B cell (primary cell): ENCODE measurements around the gene ERBIN. TPM values are rescaled to one million over a fixed set of nuclear protein-coding genes. Genes with fewer than 3 reads are reported as not detected.

Experiments used
- ATAC-seq: fragments of 200-7000 bp; cut with Tn5 transposase; one replicate; pipeline ENCODE4 v1.10.0; 2021; ENCODE audit warnings: low read depth, mild to moderate bottlenecking, moderate number of reproducible peaks, moderate library complexity
- CTCF ChIA-PET: fragments of 350-600 bp; sonication (Branson Sonifier 250); formaldehyde crosslinking; loops from one replicate; lab custom pipeline; 2021; ENCODE audit warnings: antibody characterized with exemption, inconsistent platforms; lab: Charles Lee
- POLR2A ChIA-PET: fragments of 350-600 bp; sonication (Branson Sonifier 250); formaldehyde crosslinking; loops from one replicate; lab custom pipeline; 2021; ENCODE audit warnings: antibody characterized with exemption; lab: Charles Lee
- DNase-seq: peaks from one replicate; pipeline ENCODE4 v3.0.0; 2013
- H2AFZ ChIP-seq: 2 replicates; pipeline ENCODE4 v1.6.1; 2012; ENCODE audit warnings: mild to moderate bottlenecking, low read depth, low read length; ENCODE audit not compliant: insufficient read depth, poor library complexity, severe bottlenecking
- H3K27ac ChIP-seq, 2 donors: 1 replicate in 1 of 2; 2 replicates in 1 of 2; pipeline ENCODE4 v1.5.1; 2012 to 2013; ENCODE audit warnings: low read length in 2 of 2, mild to moderate bottlenecking in 2 of 2, moderate library complexity in 1 of 2
- H3K27me3 ChIP-seq, 4 experiments: fragments of 200-600 bp in 1 of 4; sonication (generic) in 1 of 4; replicated peaks in 1 of 4; 1 replicate in 2 of 4; 2 replicates in 2 of 4; pipeline versions ENCODE4 v1.6.1 to v1.7.0; 2013 to 2016; ENCODE audit warnings: low read length in 3 of 4, mild to moderate bottlenecking in 2 of 4, mixed read lengths in 1 of 4, moderate library complexity in 1 of 4; ENCODE audit not compliant: insufficient read depth in 4 of 4, control insufficient read depth in 3 of 4; ENCODE audit errors: control extremely low read depth in 1 of 4
- H3K36me3 ChIP-seq, 2 experiments: replicated peaks in 1 of 2; 1 replicate in 1 of 2; 2 replicates in 1 of 2; pipeline versions ENCODE4 v1.6.1 to v1.7.1; 2013; ENCODE audit warnings: low read length in 1 of 2; ENCODE audit not compliant: insufficient read depth in 2 of 2, control insufficient read depth in 1 of 2; ENCODE audit errors: control extremely low read depth in 1 of 2, extremely low read depth in 1 of 2
- H3K4me1 ChIP-seq, 2 donors: fragments of 200-600 bp in 1 of 2; sonication (generic) in 1 of 2; 1 replicate in 1 of 2; 2 replicates in 1 of 2; pipeline versions ENCODE4 v1.5.1 to v1.6.1; 2013 to 2017; ENCODE audit warnings: low read length in 2 of 2; ENCODE audit not compliant: control insufficient read depth in 2 of 2, insufficient read depth in 2 of 2
- H3K4me2 ChIP-seq: replicated peaks from 2 replicates; pipeline ENCODE3; 2012; ENCODE audit warnings: mild to moderate bottlenecking, low read depth, low read length; ENCODE audit not compliant: poor library complexity, severe bottlenecking
- H3K4me3 ChIP-seq, 5 experiments: fragments of 200-600 bp in 1 of 5; sonication (generic) in 1 of 5; 1 replicate in 3 of 5; 2 replicates in 2 of 5; pipeline versions ENCODE4 v1.5.1 to v1.7.0; 2011 to 2016; ENCODE audit warnings: low read length in 4 of 5, mild to moderate bottlenecking in 4 of 5, low read depth in 2 of 5, control low read depth in 1 of 5, moderate library complexity in 1 of 5; ENCODE audit not compliant: insufficient read depth in 1 of 5; ENCODE audit errors: control extremely low read depth in 1 of 5, extremely low read depth in 1 of 5
- H3K79me2 ChIP-seq: fragments of 200-600 bp; sonication (generic); one replicate; pipeline ENCODE4 v1.6.0; 2016; ENCODE audit warnings: low read length; ENCODE audit not compliant: control insufficient read depth, insufficient read depth
- H3K9ac ChIP-seq: fragments of 200-600 bp; sonication (generic); 2 replicates; pipeline ENCODE4 v1.6.1; 2017; ENCODE audit warnings: mild to moderate bottlenecking, low read length, moderate library complexity
- H3K9me3 ChIP-seq, 3 donors: one replicate each; pipeline versions ENCODE4 v1.6.1 to v1.7.1; 2013; ENCODE audit warnings: low read length in 2 of 3; ENCODE audit not compliant: control insufficient read depth in 2 of 3, insufficient read depth in 1 of 3; ENCODE audit errors: control extremely low read depth in 1 of 3
- H4K20me1 ChIP-seq: 2 replicates; pipeline ENCODE4 v1.6.0; 2012; ENCODE audit warnings: mild to moderate bottlenecking, low read length; ENCODE audit not compliant: insufficient read depth, control insufficient read depth, poor library complexity, severe bottlenecking
- H3K27ac Mint-ChIP-seq: one replicate; pipeline ENCODE4 v1.8.0; 2021; ENCODE audit warnings: mixed read lengths
- H3K27me3 Mint-ChIP-seq: one replicate; pipeline ENCODE4 v1.8.0; 2021; ENCODE audit warnings: mixed read lengths
- H3K4me1 Mint-ChIP-seq: one replicate; pipeline ENCODE4 v1.8.0; 2021; ENCODE audit warnings: mixed read lengths
- H3K4me3 Mint-ChIP-seq: one replicate; pipeline ENCODE4 v1.8.0; 2021; ENCODE audit warnings: mixed read lengths
- H3K9me3 Mint-ChIP-seq: one replicate; pipeline ENCODE4 v1.8.0; 2022; ENCODE audit warnings: mixed read lengths; ENCODE audit not compliant: insufficient read depth
- CTCF ChIP-seq: fragments of 200-600 bp; IDR thresholded peaks from one replicate; pipeline ENCODE4 v1.8.0; 2022; ENCODE audit warnings: antibody characterized with exemption, mild to moderate bottlenecking
- EZH2 ChIP-seq: IDR thresholded peaks from 2 replicates; pipeline ENCODE4 v1.6.1; 2012; ENCODE audit warnings: borderline replicate concordance, low read depth, mild to moderate bottlenecking, moderate library complexity, low read length; ENCODE audit not compliant: insufficient read depth, poor library complexity, severe bottlenecking
- WGBS: methylation state at CpG from one replicate; pipeline ENCODE4 v1.1.5; 2013; ENCODE audit warnings: missing lambda C conversion rate; ENCODE audit not compliant: insufficient coverage; 5-methylcytosine and 5-hydroxymethylcytosine counted together
- intact Hi-C: fragments of 100-400 bp; cut with micrococcal nuclease; formaldehyde crosslinking; loops from one replicate; pipeline ENCODE4 v1.10.0; 2022
- polyA plus RNA-seq: library from polyadenylated mRNA; depleted of rRNA; stranded (reverse); fragments of >200 nt; gene quantifications from 2 replicates; pipeline ENCODE4 v1.2.3, GENCODE V29; 2012
- total RNA-seq, 2 donors: library from RNA; stranded (reverse); fragments of 120-200 nt in 1 of 2; gene quantifications; 1 replicate in 1 of 2; 2 replicates in 1 of 2; pipeline versions ENCODE4 v1.2.3 to v1.2.4, GENCODE V29; 2013 to 2022

ERBIN gene
- total and polyA plus RNA-seq, 2 donors (not counting 1 experiment from before 2014, with no cell fraction given), result 27.7 to 106 TPM

DNA sequence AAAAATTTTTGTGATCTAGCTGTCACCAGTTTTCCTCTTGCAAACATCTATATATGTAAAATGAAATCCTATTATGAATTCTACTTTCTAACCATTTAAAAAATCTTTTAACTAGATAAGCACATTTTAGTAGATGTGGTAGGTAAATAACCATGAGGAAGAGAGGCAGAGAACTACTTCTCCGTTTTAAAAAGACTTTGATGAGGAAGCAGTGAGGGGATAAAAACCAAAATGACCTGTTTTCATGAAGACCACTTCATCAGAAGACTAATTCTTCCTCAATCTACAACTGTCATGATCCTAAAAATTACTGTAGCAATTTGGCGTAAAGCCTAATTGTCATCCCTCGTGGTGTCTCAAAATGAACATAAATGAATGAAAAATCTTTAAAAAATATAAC is 15.7 kb upstream of the ERBIN start:
- Histone ChIP-seq H3K4me2 (no peak overlapping the region), H2AFZ (no peak overlapping the region), H3K36me3 (no peaks in the 10 kb centered on the region), H3K9me3 (no peaks in the 10 kb centered on the region), H3K27ac (no peak overlapping the region), H3K4me3 (no peak overlapping the region), H3K9ac (no peak overlapping the region), H3K27me3 (no peaks in the 10 kb centered on the region), H3K4me1 (no peaks in the 10 kb centered on the region), H3K79me2 (no peaks in the 10 kb centered on the region), H4K20me1 (no peaks in the 10 kb centered on the region)
- Mint-ChIP-seq H3K27ac (no peak overlapping the region), H3K9me3 (no peaks in the 10 kb centered on the region), H3K27me3 (no peaks in the 10 kb centered on the region), H3K4me1 (peaks cover 3% of the 10 kb centered on the region), H3K4me3 (no peak overlapping the region)
- POLR2A ChIA-PET, result no interaction called here
- no peak for DNase-seq
- TF ChIP-seq EZH2 (no peak), CTCF (no peak)
- intact Hi-C loops, result no loop called here
- no peak for ATAC-seq
- CTCF ChIA-PET, result no interaction called here
- WGBS, result no CpG with 5 or more reads among the region's 3 CpGs

- H2AFZ ChIP-seq, result no peak overlapping the region
- Mint-ChIP-seq H3K9me3 (no peaks in the 10 kb centered on the region), H3K27me3 (no peaks in the 10 kb centered on the region), H3K4me3 (no peak overlapping the region), H3K27ac (no peak overlapping the region), H3K4me1 (peaks cover 15% of the 10 kb centered on the region)
- H3K27me3 ChIP-seq, result no peaks in the 10 kb centered on the region
- no peak for TF ChIP-seq CTCF
- TF ChIP-seq EZH2, result no peak
- no peaks in the 10 kb centered on the region for H3K36me3 ChIP-seq
- H3K27ac ChIP-seq, result no peak overlapping the region
- peaks cover 3 to 11% of the 10 kb centered on the region in 2 donors for H3K4me1 ChIP-seq
- no peak for ATAC-seq
- no peak overlapping the region for H3K4me2 ChIP-seq
- ChIA-PET POLR2A (interaction anchor here (0.6 kb wide), 1 partner anchor 1140 kb away, joined by 4 read pairs; no protein-coding TSS in a partner anchor), CTCF (no interaction called here)
- no peaks in the 10 kb centered on the region for H4K20me1 ChIP-seq
- H3K79me2 ChIP-seq, result no peaks in the 10 kb centered on the region
- H3K4me3 ChIP-seq, result no peak overlapping the region
- H3K9ac ChIP-seq, result no peak overlapping the region
- WGBS, result no CpG with 5 or more reads among the region's 3 CpGs
- intact Hi-C loops, result no loop called here
- no peaks in the 10 kb centered on the region for H3K9me3 ChIP-seq
- no peak for DNase-seq
Observed at GRCh38 chr5:65912311-65912710, 14.1 kb upstream of the ERBIN start.
